Stomach (tissue), 9 donors: ENCODE data around the gene EXOSC5. TPM values are rescaled to one million over a fixed set of nuclear protein-coding genes. Genes with fewer than 3 reads are reported as not detected.

Experiments used
- DNase-seq, 2 donors: peaks; one replicate each; pipeline versions ENCODE4 v3.0.0 to v3.0.0-alpha.2; 2013 to 2019
- H3K27ac ChIP-seq, 5 donors: fragments of 200-600 bp in 4 of 5; sonication (generic) in 4 of 5; one replicate each; pipeline ENCODE4 v1.5.1; 2013 to 2019; ENCODE audit warnings: mild to moderate bottlenecking in 1 of 5, moderate library complexity in 1 of 5
- H3K27me3 ChIP-seq, 3 donors: fragments of 200-600 bp; sonication (generic); one replicate each; pipeline ENCODE4 v1.5.1; 2017 to 2019; ENCODE audit warnings: mixed run types in 1 of 3
- H3K36me3 ChIP-seq, 4 donors: fragments of 200-600 bp; sonication (generic); 1 replicate in 3 of 4; 2 replicates in 1 of 4; pipeline ENCODE4 v1.5.1; 2016 to 2019
- H3K4me1 ChIP-seq, 4 donors: fragments of 200-600 bp; sonication (generic); one replicate each; pipeline ENCODE4 v1.5.1; 2016 to 2019
- H3K4me3 ChIP-seq, 4 donors: fragments of 200-600 bp; sonication (generic) in 3 of 4; one replicate each; pipeline ENCODE4 v1.5.1; 2016 to 2019; ENCODE audit warnings: mild to moderate bottlenecking in 1 of 4
- H3K9me3 ChIP-seq, 4 donors: fragments of 200-600 bp; sonication (generic); one replicate each; pipeline ENCODE4 v1.5.1; 2016 to 2019
- EP300 ChIP-seq: sonication (generic); formaldehyde crosslinking; IDR thresholded peaks from one replicate; pipeline ENCODE4 v1.6.1; 2017; ENCODE audit warnings: antibody characterized with exemption
- POLR2A ChIP-seq, 4 donors: fragments of 450-650 bp; IDR thresholded peaks; one replicate each; pipeline ENCODE4 v1.6.1; 2016; ENCODE audit warnings: antibody characterized with exemption in 4 of 4, control low read depth in 2 of 4, mild to moderate bottlenecking in 1 of 4, moderate library complexity in 1 of 4
- POLR2AphosphoS5 ChIP-seq, 3 donors: sonication (generic); formaldehyde crosslinking; IDR thresholded peaks; one replicate each; pipeline ENCODE4 v1.6.1; 2016; ENCODE audit warnings: antibody characterized with exemption in 3 of 3
- WGBS, 5 donors: extraction: QIAGEN DNeasy Blood & Tissue Kit in 3 of 5; methylation state at CpG; one replicate each; pipeline versions ENCODE4 v1.1.5 to v1.1.7; 2013 to 2018; 5-methylcytosine and 5-hydroxymethylcytosine counted together
- intact Hi-C: fragments of 100-400 bp; cut with DNase I; formaldehyde crosslinking; loops from one replicate; pipeline ENCODE4 v1.15.1; 2023; ENCODE audit warnings: low total_unique reads
- polyA plus RNA-seq, 3 donors: library from polyadenylated mRNA; stranded (reverse); fragments of 200-250 nt; gene quantifications; one replicate each; pipeline ENCODE4 v1.2.3, GENCODE V29; 2013
- total RNA-seq, 5 donors: library from RNA; depleted of rRNA; stranded (reverse); fragments of >200 nt; gene quantifications; one replicate each; pipeline versions ENCODE4 v1.1.0 to v1.2.3, GENCODE V29; 2014 to 2016
- TF ChIP-seq, protein P1 (sequence below), 7 experiments: fragments of 450-650 bp in 4 of 7; fragments of 200-600 bp in 3 of 7; sonication (generic) in 3 of 7; IDR thresholded peaks; one replicate each; pipeline ENCODE4 v1.5.1; 2016 to 2019; ENCODE audit warnings: antibody characterized with exemption in 7 of 7, control low read depth in 2 of 7, mild to moderate bottlenecking in 1 of 7
- donor health status: healthy with polysubstance abuse.
- donor health status: Bipolar disorder and iron deficiency.
- donor health status: healthy.

Gene EXOSC5
- total and polyA plus RNA-seq, 8 donors: 4.8 to 131 (median 23.9) TPM

DNA sequence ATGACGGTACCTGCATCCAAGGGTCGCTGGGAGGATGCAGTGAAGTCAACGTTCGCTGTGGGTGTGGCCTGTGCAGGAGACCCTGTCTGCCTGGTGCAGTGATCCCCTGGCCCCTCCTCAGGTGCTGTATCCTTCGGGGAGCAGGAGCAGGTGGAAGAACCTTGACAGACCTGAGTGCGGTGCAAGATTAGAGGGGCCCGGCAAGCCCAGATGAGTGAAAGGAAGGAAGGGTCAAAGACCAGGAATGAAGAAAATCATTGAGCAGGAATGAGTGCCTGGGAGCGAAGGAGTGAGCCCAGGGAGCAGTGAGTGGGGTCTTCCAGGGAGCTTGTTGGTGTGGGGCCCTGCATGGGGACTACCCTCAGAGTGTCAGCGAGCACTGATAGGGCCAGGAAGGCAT lies 17.3 kb upstream of the EXOSC5 start:
- H3K9me3 ChIP-seq: no peaks in the 10 kb centered on the region

DNA sequence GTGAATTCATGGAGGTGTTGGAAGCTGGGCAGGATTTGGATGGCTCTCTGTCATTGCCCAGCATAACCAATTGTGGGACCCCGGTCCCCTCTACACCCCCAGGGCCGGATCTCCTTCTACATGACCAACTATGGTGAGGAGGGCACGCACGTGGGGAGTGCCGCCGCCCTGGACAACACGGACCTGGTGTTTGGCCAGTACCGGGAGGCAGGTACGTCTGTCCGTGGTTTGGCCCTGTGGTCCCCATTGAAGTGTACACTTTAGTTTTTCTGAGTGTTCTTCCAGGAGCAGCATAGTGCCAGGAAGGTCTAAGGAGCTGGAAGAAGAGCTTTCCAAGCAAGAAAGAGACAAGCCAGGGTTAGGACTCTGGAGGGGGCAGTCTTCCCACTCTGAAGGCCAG lies 16.8 kb upstream of the EXOSC5 start:
- H3K27me3 ChIP-seq: no peaks in the 10 kb centered on the region
- H3K4me1 ChIP-seq: peaks cover 10 to 54% (median 20%) of the 10 kb centered on the region in 4 donors
- DNase-seq: no peak
- intact Hi-C loops: no loop called here
- no peak overlapping the region for H3K27ac ChIP-seq
- WGBS, 5 donors: 88 to 92% (median 90%) methylated on average over 10 of the region's 10 CpGs
- H3K4me3 ChIP-seq: no peak overlapping the region
- TF ChIP-seq EP300 (no peak), POLR2AphosphoS5 (IDR thresholded peaks at IDR 0.05) (no peak), POLR2A (IDR thresholded peaks at IDR 0.05) (no peak)
- TF ChIP-seq, protein P1, sequence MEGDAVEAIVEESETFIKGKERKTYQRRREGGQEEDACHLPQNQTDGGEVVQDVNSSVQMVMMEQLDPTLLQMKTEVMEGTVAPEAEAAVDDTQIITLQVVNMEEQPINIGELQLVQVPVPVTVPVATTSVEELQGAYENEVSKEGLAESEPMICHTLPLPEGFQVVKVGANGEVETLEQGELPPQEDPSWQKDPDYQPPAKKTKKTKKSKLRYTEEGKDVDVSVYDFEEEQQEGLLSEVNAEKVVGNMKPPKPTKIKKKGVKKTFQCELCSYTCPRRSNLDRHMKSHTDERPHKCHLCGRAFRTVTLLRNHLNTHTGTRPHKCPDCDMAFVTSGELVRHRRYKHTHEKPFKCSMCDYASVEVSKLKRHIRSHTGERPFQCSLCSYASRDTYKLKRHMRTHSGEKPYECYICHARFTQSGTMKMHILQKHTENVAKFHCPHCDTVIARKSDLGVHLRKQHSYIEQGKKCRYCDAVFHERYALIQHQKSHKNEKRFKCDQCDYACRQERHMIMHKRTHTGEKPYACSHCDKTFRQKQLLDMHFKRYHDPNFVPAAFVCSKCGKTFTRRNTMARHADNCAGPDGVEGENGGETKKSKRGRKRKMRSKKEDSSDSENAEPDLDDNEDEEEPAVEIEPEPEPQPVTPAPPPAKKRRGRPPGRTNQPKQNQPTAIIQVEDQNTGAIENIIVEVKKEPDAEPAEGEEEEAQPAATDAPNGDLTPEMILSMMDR (IDR thresholded peaks at IDR 0.05): no peak
- no peaks in the 10 kb centered on the region for H3K9me3 ChIP-seq
- peaks cover 53 to 83% (median 82%) of the 10 kb centered on the region in 4 donors for H3K36me3 ChIP-seq

More for the DNA sequence above, 17.3 kb upstream of the EXOSC5 start:
- TF ChIP-seq POLR2A (IDR thresholded peaks at IDR 0.05) (no peak), POLR2AphosphoS5 (IDR thresholded peaks at IDR 0.05) (no peak), EP300 (no peak)
- TF ChIP-seq, protein P1 (IDR thresholded peaks at IDR 0.05): no peak
- intact Hi-C loops: no loop called here
- no peak for DNase-seq
- peaks cover 6 to 49% (median 15%) of the 10 kb centered on the region in 4 donors for H3K4me1 ChIP-seq
- H3K27me3 ChIP-seq: no peaks in the 10 kb centered on the region
- 85 to 90% (median 85%) methylated on average over 8 to 9 of the region's 9 CpGs for WGBS, 5 donors
- no peak overlapping the region for H3K27ac ChIP-seq
- H3K36me3 ChIP-seq: peaks cover 58 to 88% (median 87%) of the 10 kb centered on the region in 4 donors
- H3K4me3 ChIP-seq: no peak overlapping the region

DNA sequence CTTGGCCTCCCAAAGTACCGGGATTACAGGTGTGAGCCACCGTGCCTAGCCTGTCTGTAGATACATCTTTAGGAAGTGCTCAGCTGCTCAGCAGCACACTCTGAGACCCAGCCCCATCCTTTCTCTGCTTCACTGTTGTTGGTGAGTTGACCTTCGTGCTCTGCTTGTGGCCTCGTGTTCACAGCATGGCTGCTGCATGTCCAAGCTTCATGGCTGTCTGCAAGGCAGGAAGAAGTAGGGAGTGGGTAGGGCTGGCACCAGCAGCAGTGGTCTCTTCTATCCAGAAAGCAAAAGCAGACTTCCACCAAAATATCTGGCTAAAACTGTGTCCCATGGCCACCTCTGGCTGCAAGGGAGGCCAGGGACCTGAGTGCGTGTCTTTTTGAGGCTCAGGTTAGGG lies 15.8 kb upstream of the EXOSC5 start:
- Histone ChIP-seq H3K36me3 (peaks cover 43 to 73% (median 72%) of the 10 kb centered on the region in 4 donors), H3K4me1 (peaks cover 12 to 64% (median 26%) of the 10 kb centered on the region in 4 donors), H3K9me3 (no peaks in the 10 kb centered on the region), H3K4me3 (no peak overlapping the region), H3K27ac (no peak overlapping the region), H3K27me3 (no peaks in the 10 kb centered on the region)
- intact Hi-C loops: no loop called here
- no peak for DNase-seq
- TF ChIP-seq POLR2A (IDR thresholded peaks at IDR 0.05): no peak
- TF ChIP-seq, protein P1 (IDR thresholded peaks at IDR 0.05): no peak
- TF ChIP-seq EP300: no peak
- no peak for TF ChIP-seq POLR2AphosphoS5 (IDR thresholded peaks at IDR 0.05)
- WGBS, 5 donors: 87 to 100% (median 98%) methylated on average over 5 of the region's 5 CpGs

DNA sequence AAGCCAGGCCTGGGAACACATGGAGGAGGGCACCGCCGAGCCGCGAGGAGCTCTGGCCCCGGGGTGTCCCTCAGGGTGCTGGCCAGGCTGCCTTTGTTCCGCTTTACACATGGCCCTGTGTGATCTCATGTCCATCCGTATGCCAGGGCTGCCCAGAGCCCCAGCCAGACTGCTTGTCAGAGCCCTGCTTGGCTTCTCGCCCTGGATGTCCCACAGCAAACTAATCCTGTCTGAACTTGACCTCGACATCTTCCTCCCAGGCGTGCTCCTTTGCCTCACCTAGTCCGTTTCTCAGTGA lies 14.8 kb upstream of the EXOSC5 start:
- H3K27me3 ChIP-seq: no peaks in the 10 kb centered on the region
- no peak for TF ChIP-seq POLR2A (IDR thresholded peaks at IDR 0.05)
- no peak for TF ChIP-seq POLR2AphosphoS5 (IDR thresholded peaks at IDR 0.05)
- TF ChIP-seq EP300: no peak
- TF ChIP-seq, protein P1 (IDR thresholded peaks at IDR 0.05): no peak
- H3K4me1 ChIP-seq: peaks cover 12 to 74% (median 26%) of the 10 kb centered on the region in 4 donors
- no peak overlapping the region for H3K27ac ChIP-seq
- WGBS, 5 donors: 71 to 96% (median 82%) methylated on average over 10 to 11 of the region's 11 CpGs
- DNase-seq: peak in 1 of 2 donors; percentile 60
- no peaks in the 10 kb centered on the region for H3K9me3 ChIP-seq
- H3K4me3 ChIP-seq: no peak overlapping the region
- intact Hi-C loops: no loop called here
- peaks cover 39 to 69% (median 63%) of the 10 kb centered on the region in 4 donors for H3K36me3 ChIP-seq
